GM12878 (cell line): ENCODE results near the gene OLFML2A. TPM values are rescaled to one million over a fixed set of nuclear protein-coding genes. Genes with fewer than 3 reads are reported as not detected.

ENCODE experiments used
- CEBPB ChIP-seq, 2 experiments: fragments of 150-350 bp in 1 of 2; IDR thresholded peaks; 2 replicates each; pipeline ENCODE4 v1.6.1; 2012 to 2014; ENCODE audit warnings: low read depth in 2 of 2, low read length in 2 of 2, borderline replicate concordance in 1 of 2, inconsistent platforms in 1 of 2
- NFYB ChIP-seq: IDR thresholded peaks from 2 replicates; pipeline ENCODE4 v1.6.1; 2011; ENCODE audit warnings: low read depth, mild to moderate bottlenecking, low read length, improper control_type of control experiment, moderate library complexity; ENCODE audit not compliant: insufficient read depth
- PBX3 ChIP-seq: IDR thresholded peaks from 2 replicates; pipeline ENCODE4 v1.6.1; 2011; ENCODE audit warnings: mild to moderate bottlenecking, low read depth, low read length, moderate library complexity; ENCODE audit not compliant: insufficient replicate concordance
- RAD51 ChIP-seq: fragments of 450-650 bp; IDR thresholded peaks from 2 replicates; pipeline ENCODE4 v1.6.1; 2016; ENCODE audit warnings: moderate library complexity, mild to moderate bottlenecking, inconsistent platforms
- RCOR1 ChIP-seq: conservative IDR thresholded peaks from 2 replicates; pipeline ENCODE4 v1.6.1; 2012; ENCODE audit warnings: low read depth, low read length, improper control_type of control experiment
- SRF ChIP-seq, 2 experiments: IDR thresholded peaks; 2 replicates each; pipeline ENCODE4 v1.6.1; 2011; ENCODE audit warnings: low read depth in 2 of 2, low read length in 2 of 2, mild to moderate bottlenecking in 1 of 2, moderate library complexity in 1 of 2
- TCF12 ChIP-seq: IDR thresholded peaks from 2 replicates; pipeline ENCODE4 v1.6.1; 2011; ENCODE audit warnings: low read depth, mild to moderate bottlenecking, low read length
- ZZZ3 ChIP-seq: IDR thresholded peaks from 2 replicates; pipeline ENCODE4 v1.6.1; 2011; ENCODE audit warnings: low read depth; ENCODE audit not compliant: control insufficient read depth, insufficient read length
- polyA plus RNA-seq, 11 experiments: library from polyadenylated mRNA; depleted of rRNA in 4 of 11; unstranded in 6 of 11; stranded (reverse) in 5 of 11; fragments of >200 nt; fragmentation: Nextera tagmentation in 4 of 11; fragmentation: Illumina TruSeq in 1 of 11; extraction: Ambion mirVana in 4 of 11; extraction: Trizol in 1 of 11; gene quantifications; 1 replicate in 1 of 11; 2 replicates in 10 of 11; pipeline versions ENCODE4 v1.2.1 to v1.2.3, GENCODE V29; 2011 to 2016; ENCODE audit warnings: inconsistent platforms in 2 of 11, missing spikeins in 2 of 11, low read depth in 1 of 11
- total RNA-seq, 4 experiments: library from RNA; depleted of rRNA in 3 of 4; stranded (reverse); fragments of >200 nt in 3 of 4; fragmentation: Illumina TruSeq in 1 of 4; extraction: Trizol in 1 of 4; gene quantifications; 2 replicates each; pipeline versions ENCODE4 v1.2.1 to v1.2.3, GENCODE V29; 2013 to 2021
- TF ChIP-seq, protein P1 (sequence below): IDR thresholded peaks from 2 replicates; pipeline ENCODE4 v1.6.1; 2012; ENCODE audit warnings: low read depth, low read length, improper control_type of control experiment
- TF ChIP-seq, protein P2 (sequence below): fragments of 450-650 bp; IDR thresholded peaks from 2 replicates; pipeline ENCODE4 v1.6.1; 2017; ENCODE audit warnings: mild to moderate bottlenecking, low read depth, inconsistent platforms; ENCODE audit not compliant: poor library complexity, severe bottlenecking

OLFML2A gene
- total and polyA plus RNA-seq, 10 of the 15 experiments (the other 5 are each of a cell fraction or from before 2014, with no cell fraction given), result 0.02 to 0.13 (median 0.10) TPM; not detected in 4

- TF ChIP-seq PBX3 (no peak), RAD51 (peak; percentile 93), ZZZ3 (no peak), RCOR1 (no peak), SRF (IDR thresholded peaks at IDR 0.05; ENCODE audit: low read depth in 2 of 2, low read length in 2 of 2) (0 out of 4 replicates have a peak, but pooled peaks of 1 of the 2 experiments have one; percentile 33), CEBPB (IDR thresholded peaks at IDR 0.05; ENCODE audit: borderline replicate concordance in 1 of 2, low read depth in 2 of 2, low read length in 2 of 2) (no peak), NFYB (0 out of 2 replicates have a peak, but pooled peaks have one; percentile 30), TCF12 (no peak)
- TF ChIP-seq, protein P1, sequence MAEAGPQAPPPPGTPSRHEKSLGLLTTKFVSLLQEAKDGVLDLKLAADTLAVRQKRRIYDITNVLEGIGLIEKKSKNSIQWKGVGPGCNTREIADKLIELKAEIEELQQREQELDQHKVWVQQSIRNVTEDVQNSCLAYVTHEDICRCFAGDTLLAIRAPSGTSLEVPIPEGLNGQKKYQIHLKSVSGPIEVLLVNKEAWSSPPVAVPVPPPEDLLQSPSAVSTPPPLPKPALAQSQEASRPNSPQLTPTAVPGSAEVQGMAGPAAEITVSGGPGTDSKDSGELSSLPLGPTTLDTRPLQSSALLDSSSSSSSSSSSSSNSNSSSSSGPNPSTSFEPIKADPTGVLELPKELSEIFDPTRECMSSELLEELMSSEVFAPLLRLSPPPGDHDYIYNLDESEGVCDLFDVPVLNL, result 0 out of 2 replicates have a peak, but pooled peaks have one; percentile 31
- TF ChIP-seq, protein P2, sequence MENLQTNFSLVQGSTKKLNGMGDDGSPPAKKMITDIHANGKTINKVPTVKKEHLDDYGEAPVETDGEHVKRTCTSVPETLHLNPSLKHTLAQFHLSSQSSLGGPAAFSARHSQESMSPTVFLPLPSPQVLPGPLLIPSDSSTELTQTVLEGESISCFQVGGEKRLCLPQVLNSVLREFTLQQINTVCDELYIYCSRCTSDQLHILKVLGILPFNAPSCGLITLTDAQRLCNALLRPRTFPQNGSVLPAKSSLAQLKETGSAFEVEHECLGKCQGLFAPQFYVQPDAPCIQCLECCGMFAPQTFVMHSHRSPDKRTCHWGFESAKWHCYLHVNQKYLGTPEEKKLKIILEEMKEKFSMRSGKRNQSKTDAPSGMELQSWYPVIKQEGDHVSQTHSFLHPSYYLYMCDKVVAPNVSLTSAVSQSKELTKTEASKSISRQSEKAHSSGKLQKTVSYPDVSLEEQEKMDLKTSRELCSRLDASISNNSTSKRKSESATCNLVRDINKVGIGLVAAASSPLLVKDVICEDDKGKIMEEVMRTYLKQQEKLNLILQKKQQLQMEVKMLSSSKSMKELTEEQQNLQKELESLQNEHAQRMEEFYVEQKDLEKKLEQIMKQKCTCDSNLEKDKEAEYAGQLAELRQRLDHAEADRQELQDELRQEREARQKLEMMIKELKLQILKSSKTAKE, result peak; percentile 99
These were observed 5.7 kb upstream of the OLFML2A start, which contains the start of gene NR6A1 (continued) for GRCh38 chr9:124771021-124771866.
